Measurements from ENCODE around the gene YRDC.

The YRDC gene

GRCh38 chr1:37840711-37841110 lies 32.7 kb upstream of the YRDC start:
- H2AFZ ChIP-seq (ENCODE audit: low read length) = no peak overlapping the region
- H3K27me3 ChIP-seq (ENCODE audit: insufficient read depth, low read length, poor library complexity, severe bottlenecking) = no peaks in the 10 kb centered on the region
- no peaks in the 10 kb centered on the region for H3K9me2 ChIP-seq (replicated peaks; ENCODE audit: low read depth, low read length)
- H3K4me1 ChIP-seq (ENCODE audit: insufficient read depth, low read length, poor library complexity, severe bottlenecking) = no peaks in the 10 kb centered on the region
- H3F3A ChIP-seq (ENCODE audit: low read depth) = no peaks in the 10 kb centered on the region
- peaks cover 39% of the 10 kb centered on the region; the same call in 1 of the 2 replicates for H3K36me3 ChIP-seq (ENCODE audit: insufficient read depth, low read length)
- no peak overlapping the region for H3K4me2 ChIP-seq (ENCODE audit: low read depth, low read length, poor library complexity, severe bottlenecking)
- no peaks in the 10 kb centered on the region for H4K20me1 ChIP-seq (ENCODE audit: insufficient read depth, low read length, poor library complexity, severe bottlenecking)
- no peak overlapping the region for H3K9ac ChIP-seq (ENCODE audit: low read depth, low read length, poor library complexity, severe bottlenecking)
- no peak for TF ChIP-seq EZH2phosphoT487 (IDR thresholded peaks at IDR 0.05; ENCODE audit: borderline replicate concordance)
- TF ChIP-seq, protein P1, sequence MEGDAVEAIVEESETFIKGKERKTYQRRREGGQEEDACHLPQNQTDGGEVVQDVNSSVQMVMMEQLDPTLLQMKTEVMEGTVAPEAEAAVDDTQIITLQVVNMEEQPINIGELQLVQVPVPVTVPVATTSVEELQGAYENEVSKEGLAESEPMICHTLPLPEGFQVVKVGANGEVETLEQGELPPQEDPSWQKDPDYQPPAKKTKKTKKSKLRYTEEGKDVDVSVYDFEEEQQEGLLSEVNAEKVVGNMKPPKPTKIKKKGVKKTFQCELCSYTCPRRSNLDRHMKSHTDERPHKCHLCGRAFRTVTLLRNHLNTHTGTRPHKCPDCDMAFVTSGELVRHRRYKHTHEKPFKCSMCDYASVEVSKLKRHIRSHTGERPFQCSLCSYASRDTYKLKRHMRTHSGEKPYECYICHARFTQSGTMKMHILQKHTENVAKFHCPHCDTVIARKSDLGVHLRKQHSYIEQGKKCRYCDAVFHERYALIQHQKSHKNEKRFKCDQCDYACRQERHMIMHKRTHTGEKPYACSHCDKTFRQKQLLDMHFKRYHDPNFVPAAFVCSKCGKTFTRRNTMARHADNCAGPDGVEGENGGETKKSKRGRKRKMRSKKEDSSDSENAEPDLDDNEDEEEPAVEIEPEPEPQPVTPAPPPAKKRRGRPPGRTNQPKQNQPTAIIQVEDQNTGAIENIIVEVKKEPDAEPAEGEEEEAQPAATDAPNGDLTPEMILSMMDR (conservative IDR thresholded peaks at IDR 0.05; ENCODE audit: low read length) = no peak
- no peak overlapping the region for H3K4me3 ChIP-seq (ENCODE audit: low read length, poor library complexity, severe bottlenecking)
- H3K79me2 ChIP-seq (ENCODE audit: insufficient read depth, low read length) = peaks cover 5% of the 10 kb centered on the region; the same call in 1 of the 2 replicates
- no peaks in the 10 kb centered on the region for H3K9me3 ChIP-seq (ENCODE audit: insufficient read depth, low read depth, low read length)

GRCh38 chr1:37839676-37840075 lies 31.7 kb upstream of the YRDC start:
- Histone ChIP-seq H3K9me3 (ENCODE audit: insufficient read depth, low read depth, low read length) (no peaks in the 10 kb centered on the region), H3F3A (ENCODE audit: low read depth) (no peaks in the 10 kb centered on the region), H2AFZ (ENCODE audit: low read length) (no peak overlapping the region), H3K36me3 (ENCODE audit: insufficient read depth, low read length) (peaks cover 48% of the 10 kb centered on the region; the same call in 1 of the 2 replicates), H3K4me3 (ENCODE audit: low read length, poor library complexity, severe bottlenecking) (no peak overlapping the region), H3K4me2 (ENCODE audit: low read depth, low read length, poor library complexity, severe bottlenecking) (no peak overlapping the region), H3K27me3 (ENCODE audit: insufficient read depth, low read length, poor library complexity, severe bottlenecking) (no peaks in the 10 kb centered on the region), H3K9ac (ENCODE audit: low read depth, low read length, poor library complexity, severe bottlenecking) (no peak overlapping the region), H3K4me1 (ENCODE audit: insufficient read depth, low read length, poor library complexity, severe bottlenecking) (no peaks in the 10 kb centered on the region), H4K20me1 (ENCODE audit: insufficient read depth, low read length, poor library complexity, severe bottlenecking) (no peaks in the 10 kb centered on the region), H3K9me2 (replicated peaks; ENCODE audit: low read depth, low read length) (no peaks in the 10 kb centered on the region), H3K79me2 (ENCODE audit: insufficient read depth, low read length) (peaks cover 4% of the 10 kb centered on the region; the same call in 1 of the 2 replicates)
- TF ChIP-seq, protein P1 (conservative IDR thresholded peaks at IDR 0.05; ENCODE audit: low read length) = no peak
- no peak for TF ChIP-seq EZH2phosphoT487 (IDR thresholded peaks at IDR 0.05; ENCODE audit: borderline replicate concordance)

DNA sequence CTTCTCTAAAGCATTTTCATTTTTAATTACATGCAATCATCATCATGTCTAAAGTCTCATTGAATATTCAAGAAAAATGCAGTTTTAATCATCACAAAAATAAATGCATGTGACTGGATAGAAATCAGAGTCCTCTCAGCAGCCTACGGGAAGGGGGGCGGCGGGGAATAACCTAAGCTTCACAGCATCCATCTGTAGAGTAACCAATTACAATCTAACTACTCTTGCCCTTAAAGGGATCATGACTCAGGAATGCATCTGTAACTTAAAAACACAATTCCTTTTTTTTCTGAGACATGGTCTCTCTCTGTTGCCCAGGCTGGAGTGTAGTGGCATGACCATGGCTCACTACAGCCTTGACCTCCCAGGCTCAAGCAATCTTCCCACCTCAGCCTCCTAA lies 28.8 kb upstream of the YRDC start:
- H3K9me2 ChIP-seq (replicated peaks; ENCODE audit: low read depth, low read length) = no peaks in the 10 kb centered on the region
- no peaks in the 10 kb centered on the region for H4K20me1 ChIP-seq (ENCODE audit: insufficient read depth, low read length, poor library complexity, severe bottlenecking)
- no peak overlapping the region for H2AFZ ChIP-seq (ENCODE audit: low read length)
- peaks cover 65% of the 10 kb centered on the region; the same call in 1 of the 2 replicates for H3K36me3 ChIP-seq (ENCODE audit: insufficient read depth, low read length)
- H3K27me3 ChIP-seq (ENCODE audit: insufficient read depth, low read length, poor library complexity, severe bottlenecking) = no peaks in the 10 kb centered on the region
- TF ChIP-seq, protein P1 (conservative IDR thresholded peaks at IDR 0.05; ENCODE audit: low read length) = no peak
- TF ChIP-seq EZH2phosphoT487 (IDR thresholded peaks at IDR 0.05; ENCODE audit: borderline replicate concordance) = no peak
- no peak overlapping the region for H3K9ac ChIP-seq (ENCODE audit: low read depth, low read length, poor library complexity, severe bottlenecking)
- H3K4me1 ChIP-seq (ENCODE audit: insufficient read depth, low read length, poor library complexity, severe bottlenecking) = no peaks in the 10 kb centered on the region
- H3K4me3 ChIP-seq (ENCODE audit: low read length, poor library complexity, severe bottlenecking) = no peak overlapping the region
- H3K4me2 ChIP-seq (ENCODE audit: low read depth, low read length, poor library complexity, severe bottlenecking) = no peak overlapping the region
- H3K79me2 ChIP-seq (ENCODE audit: insufficient read depth, low read length) = no peaks in the 10 kb centered on the region
- H3K9me3 ChIP-seq (ENCODE audit: insufficient read depth, low read depth, low read length) = no peaks in the 10 kb centered on the region
- no peaks in the 10 kb centered on the region for H3F3A ChIP-seq (ENCODE audit: low read depth)

Measured in Loucy (cell line).